IMR-90 (cell line): Measurements from ENCODE around the gene UBE2L3. TPM values are rescaled to one million over a fixed set of nuclear protein-coding genes. Genes with fewer than 3 reads are reported as not detected.

Source experiments
- ATAC-seq: fragments of 200-7000 bp; cut with Tn5 transposase; 2 replicates; pipeline ENCODE4 v1.9.1; 2020; ENCODE audit warnings: low read depth, mild to moderate bottlenecking, moderate library complexity
- BruUV-seq: library from RNA; stranded (reverse); fragments of 400-500 nt; replicated peaks from 2 replicates; lab custom pipeline; 2021; lab: Mats Ljungman, UMichigan
- CTCF ChIA-PET: fragments of 300-600 bp; formaldehyde crosslinking; extraction: SDS; loops from one replicate; lab custom pipeline; 2021; ENCODE audit warnings: antibody characterized with exemption; lab: Yijun Ruan, JAX
- POLR2A ChIA-PET: fragments of 300-600 bp; sonication (Branson Sonifier 250); formaldehyde crosslinking; loops from one replicate; lab custom pipeline; 2022; ENCODE audit warnings: antibody characterized with exemption; ENCODE audit not compliant: unreplicated experiment; lab: Charles Lee
- DNase-seq: peaks from one replicate; pipeline ENCODE4 v3.0.0; 2013
- H2AFZ ChIP-seq: replicated peaks from 2 replicates; pipeline ENCODE3; 2013; ENCODE audit warnings: low read length, mild to moderate bottlenecking; ENCODE audit not compliant: poor library complexity
- H2AK5ac ChIP-seq: 2 replicates; pipeline ENCODE4 v1.6.1; 2013; ENCODE audit warnings: low read depth, low read length, inconsistent platforms
- H2AK9ac ChIP-seq: replicated peaks from 2 replicates; pipeline ENCODE3; 2013; ENCODE audit warnings: mild to moderate bottlenecking, low read depth, low read length, moderate library complexity; ENCODE audit not compliant: poor library complexity
- H2BK120ac ChIP-seq: 2 replicates; pipeline ENCODE4 v1.6.1; 2013; ENCODE audit warnings: low read depth, low read length, inconsistent platforms
- H2BK15ac ChIP-seq: 3 replicates; pipeline ENCODE4 v1.6.1; 2013; ENCODE audit warnings: low read depth, low read length, inconsistent platforms
- H2BK20ac ChIP-seq: 2 replicates; pipeline ENCODE4 v1.6.1; 2013; ENCODE audit warnings: low read depth, mild to moderate bottlenecking, inconsistent platforms, low read length, moderate library complexity
- H2BK5ac ChIP-seq: 2 replicates; pipeline ENCODE4 v1.6.1; 2013; ENCODE audit warnings: mild to moderate bottlenecking, low read depth, low read length, inconsistent platforms; ENCODE audit not compliant: poor library complexity, severe bottlenecking
- H3K14ac ChIP-seq: replicated peaks from 2 replicates; pipeline ENCODE4 v1.6.1; 2013; ENCODE audit warnings: low read depth, low read length, inconsistent platforms
- H3K18ac ChIP-seq: 2 replicates; pipeline ENCODE4 v1.6.1; 2013; ENCODE audit warnings: low read depth, low read length, control low read depth
- H3K23ac ChIP-seq: 2 replicates; pipeline ENCODE4 v1.6.1; 2013; ENCODE audit warnings: low read depth, low read length, inconsistent platforms
- H3K27ac ChIP-seq: 2 replicates; pipeline ENCODE4 v1.5.1; 2013; ENCODE audit warnings: mild to moderate bottlenecking, control low read depth, low read length; ENCODE audit not compliant: insufficient read depth
- H3K27me3 ChIP-seq: 2 replicates; pipeline ENCODE4 v1.6.1; 2013; ENCODE audit warnings: low read length; ENCODE audit not compliant: control insufficient read depth, insufficient read depth
- H3K36me3 ChIP-seq: 2 replicates; pipeline ENCODE4 v1.6.1; 2013; ENCODE audit warnings: low read length, mixed read lengths; ENCODE audit not compliant: control insufficient read depth, insufficient read depth
- H3K4ac ChIP-seq: 2 replicates; pipeline ENCODE4 v1.6.1; 2013; ENCODE audit warnings: low read depth, low read length, inconsistent platforms
- H3K4me1 ChIP-seq: 2 replicates; pipeline ENCODE4 v1.6.1; 2013; ENCODE audit warnings: low read length, mixed read lengths; ENCODE audit not compliant: control insufficient read depth, insufficient read depth
- H3K4me2 ChIP-seq: 2 replicates; pipeline ENCODE4 v1.6.1; 2013; ENCODE audit warnings: low read depth, mild to moderate bottlenecking, control low read depth, low read length, moderate library complexity
- H3K4me3 ChIP-seq: 2 replicates; pipeline ENCODE4 v1.5.1; 2013; ENCODE audit warnings: low read depth, mild to moderate bottlenecking, control low read depth, low read length, moderate library complexity; ENCODE audit not compliant: insufficient read depth
- H3K56ac ChIP-seq: 2 replicates; pipeline ENCODE4 v1.6.1; 2013; ENCODE audit warnings: low read length, inconsistent platforms; ENCODE audit not compliant: insufficient read depth; ENCODE audit errors: extremely low read depth
- H3K79me1 ChIP-seq, 2 experiments: 2 replicates each; pipeline ENCODE4 v1.6.1; 2013; ENCODE audit warnings: low read length in 2 of 2, inconsistent platforms in 1 of 2, low read depth in 1 of 2
- H3K9ac ChIP-seq: 2 replicates; pipeline ENCODE4 v1.6.1; 2013; ENCODE audit warnings: low read depth, low read length, control low read depth
- H3K9me1 ChIP-seq: 2 replicates; pipeline ENCODE4 v1.6.1; 2013; ENCODE audit warnings: low read length, inconsistent platforms; ENCODE audit not compliant: insufficient read depth
- H3K9me3 ChIP-seq: 2 replicates; pipeline ENCODE4 v1.6.1; 2013; ENCODE audit warnings: low read length; ENCODE audit not compliant: control insufficient read depth, insufficient read depth
- H4K20me1 ChIP-seq: 2 replicates; pipeline ENCODE4 v1.6.1; 2013; ENCODE audit warnings: low read length, inconsistent platforms; ENCODE audit not compliant: insufficient read depth
- H4K5ac ChIP-seq: 2 replicates; pipeline ENCODE4 v1.6.1; 2013; ENCODE audit warnings: mild to moderate bottlenecking, low read depth, low read length, control low read depth
- H4K8ac ChIP-seq, 2 experiments: 2 replicates each; pipeline ENCODE4 v1.6.1; 2013; ENCODE audit warnings: low read depth in 2 of 2, low read length in 2 of 2, control low read depth in 1 of 2, inconsistent platforms in 1 of 2
- H4K91ac ChIP-seq: 2 replicates; pipeline ENCODE4 v1.6.1; 2013; ENCODE audit warnings: low read depth, low read length, inconsistent platforms; ENCODE audit not compliant: insufficient read depth
- POLR2A ChIP-seq: IDR thresholded peaks from 2 replicates; pipeline ENCODE4 v1.6.1; 2012; ENCODE audit warnings: mild to moderate bottlenecking, low read depth, low read length
- RAD21 ChIP-seq: IDR thresholded peaks from 2 replicates; pipeline ENCODE4 v1.6.1; 2012; ENCODE audit warnings: low read length, improper control_type of control experiment
- USF2 ChIP-seq: fragments of 150-350 bp; IDR thresholded peaks from 2 replicates; pipeline ENCODE4 v1.6.1; 2017; ENCODE audit warnings: mild to moderate bottlenecking, antibody characterized with exemption, low read length, low read depth
- WGBS, 2 experiments: methylation state at CpG; one replicate each; pipeline versions ENCODE4 v1.1.5 to v1.1.7; 2013; ENCODE audit warnings: missing lambda C conversion rate in 2 of 2; ENCODE audit not compliant: insufficient read length in 1 of 2; ENCODE audit errors: extremely low coverage in 2 of 2; 5-methylcytosine and 5-hydroxymethylcytosine counted together
- dilution Hi-C: fragments of 300-500 bp; cut with HindIII; formaldehyde crosslinking; loops from one replicate; pipeline ENCODE4 v1.14.3; 2018; ENCODE audit warnings: low sequenced_read_pairs; ENCODE audit not compliant: unreplicated experiment
- in situ Hi-C: fragments of 300-500 bp; cut with MboI; formaldehyde crosslinking; loops from 3 replicates; pipeline ENCODE4 v1.14.3; 2019; ENCODE audit warnings: low sequenced_read_pairs, inconsistent platforms, mixed read lengths
- intact Hi-C: fragments of 100-400 bp; cut with micrococcal nuclease; formaldehyde crosslinking; loops from 2 replicates; pipeline ENCODE4 v1.10.0; 2022
- polyA plus RNA-seq, 3 experiments: library from polyadenylated mRNA; depleted of rRNA; stranded (reverse); fragments of >200 nt; gene quantifications; 2 replicates each; pipeline ENCODE4 v1.2.3, GENCODE V29; 2012; ENCODE audit warnings: low replicate concordance in 1 of 3
- total RNA-seq: library from RNA; depleted of rRNA; stranded (reverse); fragments of >200 nt; gene quantifications from 2 replicates; pipeline ENCODE4 v1.2.3, GENCODE V29; 2012

The UBE2L3 gene
- total and polyA plus RNA-seq, 2 of the 4 experiments (the other 2 are of a cell fraction): 29.0 to 72.9 TPM

- H3K56ac ChIP-seq: no peak overlapping the region
- H2BK5ac ChIP-seq: no peak overlapping the region
- H2BK20ac ChIP-seq: no peak overlapping the region
- dilution Hi-C loops: no loop called here
- no peak overlapping the region for H2BK120ac ChIP-seq
- no peak overlapping the region for H3K4ac ChIP-seq
- H3K27me3 ChIP-seq: no peaks in the 10 kb centered on the region
- peaks cover 4% of the 10 kb centered on the region for H3K36me3 ChIP-seq
- TF ChIP-seq POLR2A (no peak), RAD21 (no peak), USF2 (no peak)
- ATAC-seq (no peak), DNase-seq (no peak)
- no peaks in the 10 kb centered on the region for H3K9me3 ChIP-seq
- CTCF ChIA-PET: interaction anchor here (1.5 kb wide), 1 partner anchor 9 kb away, joined by 4 read pairs; no protein-coding TSS in a partner anchor
- H2AK9ac ChIP-seq: no peak overlapping the region
- POLR2A ChIA-PET: no interaction called here
- no peak overlapping the region for H3K18ac ChIP-seq
- H3K14ac ChIP-seq: no peak overlapping the region
- H4K5ac ChIP-seq: no peak overlapping the region
- no peak overlapping the region for H4K8ac ChIP-seq
- no peak overlapping the region for H3K27ac ChIP-seq
- no peak overlapping the region for H3K23ac ChIP-seq
- H3K4me3 ChIP-seq: no peak overlapping the region
- H2AFZ ChIP-seq: no peak overlapping the region
- WGBS, 2 experiments: 95% methylated on average over 6 of the region's 10 CpGs; no CpG with 5 or more reads in 1 of the 2 experiments
- intact Hi-C loops: no loop called here
- no peak overlapping the region for H4K91ac ChIP-seq
- peaks cover 28% of the 10 kb centered on the region for H3K4me1 ChIP-seq
- peaks cover 4 to 57% of the 10 kb centered on the region in 2 experiments; a peak in 3 of 4 replicates for H3K79me1 ChIP-seq
- no peak overlapping the region for H3K9ac ChIP-seq
- no peak overlapping the region for H2AK5ac ChIP-seq
- peaks cover 28% of the 10 kb centered on the region for H3K9me1 ChIP-seq
- in situ Hi-C loops: no loop called here
- no peak overlapping the region for H2BK15ac ChIP-seq
- no TSS peak for BruUV-seq
- peaks cover 98% of the 10 kb centered on the region for H4K20me1 ChIP-seq
- no peak overlapping the region for H3K4me2 ChIP-seq
Observed at GRCh38 chr22:21582801-21583740, 15.6 kb downstream of the UBE2L3 start.
